ENCODE results near the gene JARID2. TPM values are rescaled to one million over a fixed set of nuclear protein-coding genes. Genes with fewer than 3 reads are reported as not detected.

The JARID2 gene
- total and polyA plus RNA-seq, 2 of the 13 experiments (the other 11 are each of a cell fraction or from before 2014, with no cell fraction given): 7.5 to 10.3 TPM

DNA sequence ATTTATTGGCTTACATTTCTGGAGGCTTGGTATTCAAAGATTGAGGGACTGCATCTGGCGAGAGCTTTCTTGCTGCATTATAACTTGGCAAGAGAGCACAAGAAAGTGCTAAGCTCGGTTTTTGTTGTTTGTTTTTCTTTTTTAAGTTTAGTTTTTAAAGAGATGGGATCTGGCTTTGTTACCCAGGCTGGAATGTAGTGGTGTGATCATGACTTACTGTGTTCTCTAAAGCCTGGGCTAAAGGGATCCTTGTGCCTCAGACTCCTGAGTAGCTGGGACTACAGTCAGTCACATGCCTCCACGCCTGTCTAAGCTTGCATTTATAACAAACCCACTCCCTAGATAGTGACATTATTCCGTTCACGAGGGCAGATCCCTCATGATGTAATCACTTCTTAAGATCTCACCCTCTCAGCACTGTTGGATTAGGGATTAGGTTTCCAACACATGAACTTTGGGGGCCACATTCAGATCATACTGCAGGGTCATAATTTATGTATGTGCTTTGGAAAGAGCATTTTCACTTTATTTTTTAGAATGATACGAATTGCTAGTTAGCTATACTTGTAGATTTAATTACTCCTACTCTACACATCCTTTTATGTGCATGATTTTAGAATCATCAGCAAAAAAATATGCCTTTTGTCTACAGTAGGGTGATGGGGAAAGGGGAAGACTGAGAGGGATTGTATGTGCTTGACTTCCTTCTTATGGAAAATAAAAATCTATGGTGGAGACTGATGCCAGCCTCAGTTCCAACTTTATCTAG is 167.8 kb downstream of the JARID2 start:
- intact Hi-C loops (cut with micrococcal nuclease; ENCODE audit: unreplicated experiment): no loop called here
- no peaks in the 10 kb centered on the region; the same call in 1 of the 2 replicates for H4K20me1 ChIP-seq (ENCODE audit: insufficient read depth, low read length)
- H3K4me3 ChIP-seq (replicated peaks in 1 of 3; ENCODE audit: insufficient read depth in 1 of 3, low read depth in 2 of 3, low read length in 3 of 3): no peak overlapping the region
- ChIA-PET CTCF (ENCODE audit: low intra/inter-chr PET ratio, low total read pairs) (no interaction called here), POLR2A (interaction anchor here (2.0 kb wide), 1 partner anchor 8 kb away, joined by 4 read pairs; no protein-coding TSS in a partner anchor)
- no peaks in the 10 kb centered on the region for H3K79me2 ChIP-seq (ENCODE audit: insufficient read depth, low read length)
- H3K9ac ChIP-seq (ENCODE audit: insufficient read depth, low read depth, low read length): no peak overlapping the region
- BruUV-seq (replicated peaks): no TSS peak
- no peak overlapping the region for H2AFZ ChIP-seq (ENCODE audit: low read length)
- H3K36me3 ChIP-seq (replicated peaks in 1 of 2; ENCODE audit: control insufficient read depth in 1 of 2, insufficient read depth in 2 of 2, low read length in 2 of 2): peaks cover 2% of the 10 kb centered on the region in 2 experiments; a peak in 2 of 5 replicates
- FAIRE-seq: no peak
- DNase-seq (ENCODE audit: low spot score): no peak
- no peak overlapping the region for H3K27ac ChIP-seq (ENCODE audit: extremely low read length, insufficient read depth, low read length)
- peaks cover 18% of the 10 kb centered on the region for H3K9me3 ChIP-seq (ENCODE audit: low read length)
- no peak overlapping the region for H3K4me2 ChIP-seq (ENCODE audit: low read depth, low read length)
- ATAC-seq: no peak
- in situ Hi-C loops (cut with HindIII; ENCODE audit: extremely low pct_ligation_motif_present, low pct_unique_long_range_greater_than_20kb): no loop called here
- peaks cover 16% of the 10 kb centered on the region for H3K4me1 ChIP-seq (ENCODE audit: insufficient read depth, low read length)
- H3K27me3 ChIP-seq (ENCODE audit: control insufficient read depth in 1 of 2, insufficient read depth in 2 of 2, low read length in 2 of 2): no peaks in the 10 kb centered on the region
- WGBS (ENCODE audit: low lambda C conversion rate): 98% methylated on average over 6 of the region's 6 CpGs
- TF ChIP-seq ZBTB1 (CRISPR knock-in tag; IDR thresholded peaks at IDR 0.05; ENCODE audit: borderline replicate concordance) (no peak), ZNF431 (CRISPR knock-in tag; IDR thresholded peaks at IDR 0.05; ENCODE audit: borderline replicate concordance, low read depth) (no peak), HDAC2 (CRISPR knock-in tag; IDR thresholded peaks at IDR 0.05) (no peak), MED1 (CRISPR knock-in tag; IDR thresholded peaks at IDR 0.05) (no peak), ZNF547 (CRISPR knock-in tag; IDR thresholded peaks at IDR 0.05) (no peak), NR1H2 (CRISPR knock-in tag; IDR thresholded peaks at IDR 0.05; ENCODE audit: borderline replicate concordance, low read depth) (no peak), SNAPC2 (CRISPR knock-in tag; IDR thresholded peaks at IDR 0.05) (no peak), ZNF569 (CRISPR knock-in tag; IDR thresholded peaks at IDR 0.05; ENCODE audit: borderline replicate concordance) (no peak)
- TF ChIP-seq, protein P1, sequence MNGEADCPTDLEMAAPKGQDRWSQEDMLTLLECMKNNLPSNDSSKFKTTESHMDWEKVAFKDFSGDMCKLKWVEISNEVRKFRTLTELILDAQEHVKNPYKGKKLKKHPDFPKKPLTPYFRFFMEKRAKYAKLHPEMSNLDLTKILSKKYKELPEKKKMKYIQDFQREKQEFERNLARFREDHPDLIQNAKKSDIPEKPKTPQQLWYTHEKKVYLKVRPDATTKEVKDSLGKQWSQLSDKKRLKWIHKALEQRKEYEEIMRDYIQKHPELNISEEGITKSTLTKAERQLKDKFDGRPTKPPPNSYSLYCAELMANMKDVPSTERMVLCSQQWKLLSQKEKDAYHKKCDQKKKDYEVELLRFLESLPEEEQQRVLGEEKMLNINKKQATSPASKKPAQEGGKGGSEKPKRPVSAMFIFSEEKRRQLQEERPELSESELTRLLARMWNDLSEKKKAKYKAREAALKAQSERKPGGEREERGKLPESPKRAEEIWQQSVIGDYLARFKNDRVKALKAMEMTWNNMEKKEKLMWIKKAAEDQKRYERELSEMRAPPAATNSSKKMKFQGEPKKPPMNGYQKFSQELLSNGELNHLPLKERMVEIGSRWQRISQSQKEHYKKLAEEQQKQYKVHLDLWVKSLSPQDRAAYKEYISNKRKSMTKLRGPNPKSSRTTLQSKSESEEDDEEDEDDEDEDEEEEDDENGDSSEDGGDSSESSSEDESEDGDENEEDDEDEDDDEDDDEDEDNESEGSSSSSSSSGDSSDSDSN (CRISPR knock-in tag; IDR thresholded peaks at IDR 0.05): no peak
- TF ChIP-seq, protein P2, sequence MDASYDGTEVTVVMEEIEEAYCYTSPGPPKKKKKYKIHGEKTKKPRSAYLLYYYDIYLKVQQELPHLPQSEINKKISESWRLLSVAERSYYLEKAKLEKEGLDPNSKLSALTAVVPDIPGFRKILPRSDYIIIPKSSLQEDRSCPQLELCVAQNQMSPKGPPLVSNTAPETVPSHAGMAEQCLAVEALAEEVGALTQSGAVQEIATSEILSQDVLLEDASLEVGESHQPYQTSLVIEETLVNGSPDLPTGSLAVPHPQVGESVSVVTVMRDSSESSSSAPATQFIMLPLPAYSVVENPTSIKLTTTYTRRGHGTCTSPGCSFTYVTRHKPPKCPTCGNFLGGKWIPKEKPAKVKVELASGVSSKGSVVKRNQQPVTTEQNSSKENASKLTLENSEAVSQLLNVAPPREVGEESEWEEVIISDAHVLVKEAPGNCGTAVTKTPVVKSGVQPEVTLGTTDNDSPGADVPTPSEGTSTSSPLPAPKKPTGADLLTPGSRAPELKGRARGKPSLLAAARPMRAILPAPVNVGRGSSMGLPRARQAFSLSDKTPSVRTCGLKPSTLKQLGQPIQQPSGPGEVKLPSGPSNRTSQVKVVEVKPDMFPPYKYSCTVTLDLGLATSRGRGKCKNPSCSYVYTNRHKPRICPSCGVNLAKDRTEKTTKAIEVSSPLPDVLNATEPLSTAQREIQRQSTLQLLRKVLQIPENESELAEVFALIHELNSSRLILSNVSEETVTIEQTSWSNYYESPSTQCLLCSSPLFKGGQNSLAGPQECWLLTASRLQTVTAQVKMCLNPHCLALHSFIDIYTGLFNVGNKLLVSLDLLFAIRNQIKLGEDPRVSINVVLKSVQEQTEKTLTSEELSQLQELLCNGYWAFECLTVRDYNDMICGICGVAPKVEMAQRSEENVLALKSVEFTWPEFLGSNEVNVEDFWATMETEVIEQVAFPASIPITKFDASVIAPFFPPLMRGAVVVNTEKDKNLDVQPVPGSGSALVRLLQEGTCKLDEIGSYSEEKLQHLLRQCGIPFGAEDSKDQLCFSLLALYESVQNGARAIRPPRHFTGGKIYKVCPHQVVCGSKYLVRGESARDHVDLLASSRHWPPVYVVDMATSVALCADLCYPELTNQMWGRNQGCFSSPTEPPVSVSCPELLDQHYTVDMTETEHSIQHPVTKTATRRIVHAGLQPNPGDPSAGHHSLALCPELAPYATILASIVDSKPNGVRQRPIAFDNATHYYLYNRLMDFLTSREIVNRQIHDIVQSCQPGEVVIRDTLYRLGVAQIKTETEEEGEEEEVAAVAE (CRISPR knock-in tag; IDR thresholded peaks at IDR 0.05; ENCODE audit: borderline replicate concordance): no peak
- TF ChIP-seq, protein P3, sequence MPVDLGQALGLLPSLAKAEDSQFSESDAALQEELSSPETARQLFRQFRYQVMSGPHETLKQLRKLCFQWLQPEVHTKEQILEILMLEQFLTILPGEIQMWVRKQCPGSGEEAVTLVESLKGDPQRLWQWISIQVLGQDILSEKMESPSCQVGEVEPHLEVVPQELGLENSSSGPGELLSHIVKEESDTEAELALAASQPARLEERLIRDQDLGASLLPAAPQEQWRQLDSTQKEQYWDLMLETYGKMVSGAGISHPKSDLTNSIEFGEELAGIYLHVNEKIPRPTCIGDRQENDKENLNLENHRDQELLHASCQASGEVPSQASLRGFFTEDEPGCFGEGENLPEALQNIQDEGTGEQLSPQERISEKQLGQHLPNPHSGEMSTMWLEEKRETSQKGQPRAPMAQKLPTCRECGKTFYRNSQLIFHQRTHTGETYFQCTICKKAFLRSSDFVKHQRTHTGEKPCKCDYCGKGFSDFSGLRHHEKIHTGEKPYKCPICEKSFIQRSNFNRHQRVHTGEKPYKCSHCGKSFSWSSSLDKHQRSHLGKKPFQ (CRISPR knock-in tag; IDR thresholded peaks at IDR 0.05; ENCODE audit: insufficient replicate concordance): no peak
- TF ChIP-seq, protein P4, sequence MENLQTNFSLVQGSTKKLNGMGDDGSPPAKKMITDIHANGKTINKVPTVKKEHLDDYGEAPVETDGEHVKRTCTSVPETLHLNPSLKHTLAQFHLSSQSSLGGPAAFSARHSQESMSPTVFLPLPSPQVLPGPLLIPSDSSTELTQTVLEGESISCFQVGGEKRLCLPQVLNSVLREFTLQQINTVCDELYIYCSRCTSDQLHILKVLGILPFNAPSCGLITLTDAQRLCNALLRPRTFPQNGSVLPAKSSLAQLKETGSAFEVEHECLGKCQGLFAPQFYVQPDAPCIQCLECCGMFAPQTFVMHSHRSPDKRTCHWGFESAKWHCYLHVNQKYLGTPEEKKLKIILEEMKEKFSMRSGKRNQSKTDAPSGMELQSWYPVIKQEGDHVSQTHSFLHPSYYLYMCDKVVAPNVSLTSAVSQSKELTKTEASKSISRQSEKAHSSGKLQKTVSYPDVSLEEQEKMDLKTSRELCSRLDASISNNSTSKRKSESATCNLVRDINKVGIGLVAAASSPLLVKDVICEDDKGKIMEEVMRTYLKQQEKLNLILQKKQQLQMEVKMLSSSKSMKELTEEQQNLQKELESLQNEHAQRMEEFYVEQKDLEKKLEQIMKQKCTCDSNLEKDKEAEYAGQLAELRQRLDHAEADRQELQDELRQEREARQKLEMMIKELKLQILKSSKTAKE (CRISPR knock-in tag; IDR thresholded peaks at IDR 0.05; ENCODE audit: borderline replicate concordance): no peak

All from HepG2 (cell line).